ENCODE measurements around the gene MYPOP. TPM values are rescaled to one million over a fixed set of nuclear protein-coding genes. Genes with fewer than 3 reads are reported as not detected.
"Not testable (repeated sequence)": the region's sequence is repeated elsewhere in the genome, so short reads cannot be mapped to it uniquely, and the experiment has no call there.

MYPOP gene
- total RNA-seq, 4 donors from 2014 or later, result 3.6 to 9.0 (median 5.5) TPM

DNA sequence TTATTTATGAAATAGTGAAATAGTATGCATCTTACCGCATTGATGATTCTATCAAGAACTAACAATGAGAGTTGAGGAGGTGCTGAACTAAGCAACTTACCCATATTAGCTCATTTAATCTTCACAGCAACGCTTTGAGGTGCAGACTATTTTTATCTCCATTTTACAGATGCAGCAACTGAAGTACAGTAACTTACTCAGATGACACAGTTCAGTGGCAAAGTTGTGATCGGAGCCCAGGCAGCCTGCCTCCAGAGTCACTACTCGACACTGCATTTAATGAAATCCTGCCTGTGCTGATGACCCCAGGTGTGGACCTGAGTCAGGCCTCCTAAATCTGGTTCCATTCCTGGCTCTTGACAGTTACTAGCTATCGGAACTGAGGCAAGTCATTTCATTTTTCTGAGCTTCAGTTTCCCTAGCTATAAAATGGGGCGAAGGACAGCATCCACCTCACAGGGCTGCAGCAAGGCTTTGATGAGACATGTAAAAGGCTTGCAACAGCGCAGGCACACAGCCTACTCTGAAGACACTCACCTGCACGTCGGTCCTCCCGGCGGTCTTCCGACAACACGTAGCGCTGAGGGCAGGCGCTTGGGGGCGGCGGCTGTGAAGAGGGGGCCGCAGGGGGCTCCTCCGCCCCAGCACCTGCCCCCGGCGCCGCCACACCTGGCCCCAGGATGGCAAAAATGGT is 1.5 kb downstream of the MYPOP start:
- Histone ChIP-seq H3K9me3 (no peaks in the 10 kb centered on the region), H3K4me1 (peaks cover 0 to 27% (median 11%) of the 10 kb centered on the region in 4 donors), H3K27ac (peak overlapping the region in 2 of 4 donors; percentile 81 to 88), H3K27me3 (no peaks in the 10 kb centered on the region), H3K36me3 (peaks cover 0 to 39% (median 0%) of the 10 kb centered on the region in 3 donors), H3K4me3 (peak overlapping the region; percentile 62 to 77 (median 71))
- DNase-seq (ENCODE audit: low spot score in 2 of 2), result no peak
- WGBS, 2 donors, result 69 to 87% methylated on average over 9 to 21 of the region's 22 CpGs
- TF ChIP-seq, protein P1, sequence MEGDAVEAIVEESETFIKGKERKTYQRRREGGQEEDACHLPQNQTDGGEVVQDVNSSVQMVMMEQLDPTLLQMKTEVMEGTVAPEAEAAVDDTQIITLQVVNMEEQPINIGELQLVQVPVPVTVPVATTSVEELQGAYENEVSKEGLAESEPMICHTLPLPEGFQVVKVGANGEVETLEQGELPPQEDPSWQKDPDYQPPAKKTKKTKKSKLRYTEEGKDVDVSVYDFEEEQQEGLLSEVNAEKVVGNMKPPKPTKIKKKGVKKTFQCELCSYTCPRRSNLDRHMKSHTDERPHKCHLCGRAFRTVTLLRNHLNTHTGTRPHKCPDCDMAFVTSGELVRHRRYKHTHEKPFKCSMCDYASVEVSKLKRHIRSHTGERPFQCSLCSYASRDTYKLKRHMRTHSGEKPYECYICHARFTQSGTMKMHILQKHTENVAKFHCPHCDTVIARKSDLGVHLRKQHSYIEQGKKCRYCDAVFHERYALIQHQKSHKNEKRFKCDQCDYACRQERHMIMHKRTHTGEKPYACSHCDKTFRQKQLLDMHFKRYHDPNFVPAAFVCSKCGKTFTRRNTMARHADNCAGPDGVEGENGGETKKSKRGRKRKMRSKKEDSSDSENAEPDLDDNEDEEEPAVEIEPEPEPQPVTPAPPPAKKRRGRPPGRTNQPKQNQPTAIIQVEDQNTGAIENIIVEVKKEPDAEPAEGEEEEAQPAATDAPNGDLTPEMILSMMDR (IDR thresholded peaks at IDR 0.05), result no peak
- TF ChIP-seq POLR2A (IDR thresholded peaks at IDR 0.05) (no peak), EP300 (IDR thresholded peaks at IDR 0.05) (no peak)

DNA sequence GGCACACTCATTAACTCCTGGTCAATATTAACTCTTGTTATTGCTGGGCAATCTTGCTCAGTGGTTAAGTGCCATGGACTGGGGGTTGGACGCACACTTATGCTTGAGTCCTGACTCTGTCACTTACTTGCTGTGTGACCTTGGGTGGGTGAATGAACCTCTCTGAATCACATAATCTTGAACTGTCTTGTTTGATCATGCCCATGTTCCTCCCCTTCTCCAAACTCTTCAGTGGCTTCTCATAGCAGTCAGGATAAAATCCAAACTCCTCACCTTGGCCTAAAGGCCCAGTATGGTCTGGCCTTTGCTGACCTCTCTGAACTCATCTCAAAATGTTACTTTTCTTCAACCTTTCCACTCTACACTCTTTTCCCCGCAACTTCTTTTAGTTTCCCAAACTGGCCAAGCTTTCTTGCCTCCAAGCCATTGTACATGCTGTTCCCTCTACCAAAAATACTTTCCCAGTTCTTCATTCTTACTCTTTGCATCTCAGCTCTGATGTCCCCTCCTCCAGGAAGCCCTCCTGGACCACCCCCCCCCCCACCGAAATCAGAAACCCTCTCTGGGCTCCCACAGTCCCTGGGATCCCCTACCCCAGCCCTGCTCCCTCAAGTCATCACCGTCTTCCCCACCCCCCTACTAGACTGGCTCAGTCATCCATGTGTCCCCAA is 2.4 kb downstream of the MYPOP start:
- H3K27me3 ChIP-seq, result no peaks in the 10 kb centered on the region
- peaks cover 0 to 48% (median 0%) of the 10 kb centered on the region in 3 donors for H3K36me3 ChIP-seq
- DNase-seq (ENCODE audit: low spot score in 2 of 2), result no peak
- H3K4me3 ChIP-seq, result no peak overlapping the region
- no peak for TF ChIP-seq EP300 (IDR thresholded peaks at IDR 0.05)
- TF ChIP-seq, protein P1 (IDR thresholded peaks at IDR 0.05), result no peak
- TF ChIP-seq POLR2A (IDR thresholded peaks at IDR 0.05), result no peak
- peaks cover 0 to 27% (median 11%) of the 10 kb centered on the region in 4 donors for H3K4me1 ChIP-seq
- 94 to 95% methylated on average over 4 of the region's 4 CpGs for WGBS, 2 donors
- H3K9me3 ChIP-seq, result no peaks in the 10 kb centered on the region
- no peak overlapping the region for H3K27ac ChIP-seq

DNA sequence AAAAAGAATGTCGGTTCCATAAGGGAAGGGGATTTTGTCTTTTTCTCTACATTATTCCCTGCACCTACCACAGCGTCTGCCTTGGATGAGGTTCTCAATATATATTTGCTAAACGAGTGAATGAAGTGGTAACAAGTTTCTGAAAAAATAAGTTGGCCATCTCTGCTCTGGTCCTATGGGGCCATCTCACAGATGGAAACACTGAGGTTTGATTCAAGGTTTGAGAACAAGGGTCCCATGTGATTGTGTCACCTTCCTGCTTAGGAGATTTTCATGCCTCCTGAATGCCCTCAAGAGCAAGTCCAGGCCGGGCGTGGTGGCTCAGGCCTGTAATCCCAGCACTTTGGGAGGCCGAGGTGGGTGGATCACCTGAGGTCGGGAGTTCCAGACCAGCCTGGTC is 3.2 kb downstream of the MYPOP start:
- H3K4me1 ChIP-seq, result peaks cover 0 to 27% (median 11%) of the 10 kb centered on the region in 4 donors
- DNase-seq (ENCODE audit: low spot score in 2 of 2), result no peak
- H3K27ac ChIP-seq, result no peak overlapping the region
- H3K4me3 ChIP-seq, result no peak overlapping the region
- H3K27me3 ChIP-seq, result no peaks in the 10 kb centered on the region
- no peak for TF ChIP-seq EP300 (IDR thresholded peaks at IDR 0.05)
- peaks cover 0 to 53% (median 0%) of the 10 kb centered on the region in 3 donors for H3K36me3 ChIP-seq
- WGBS, 2 donors, result 94% methylated on average over 7 of the region's 7 CpGs
- H3K9me3 ChIP-seq, result no peaks in the 10 kb centered on the region

DNA sequence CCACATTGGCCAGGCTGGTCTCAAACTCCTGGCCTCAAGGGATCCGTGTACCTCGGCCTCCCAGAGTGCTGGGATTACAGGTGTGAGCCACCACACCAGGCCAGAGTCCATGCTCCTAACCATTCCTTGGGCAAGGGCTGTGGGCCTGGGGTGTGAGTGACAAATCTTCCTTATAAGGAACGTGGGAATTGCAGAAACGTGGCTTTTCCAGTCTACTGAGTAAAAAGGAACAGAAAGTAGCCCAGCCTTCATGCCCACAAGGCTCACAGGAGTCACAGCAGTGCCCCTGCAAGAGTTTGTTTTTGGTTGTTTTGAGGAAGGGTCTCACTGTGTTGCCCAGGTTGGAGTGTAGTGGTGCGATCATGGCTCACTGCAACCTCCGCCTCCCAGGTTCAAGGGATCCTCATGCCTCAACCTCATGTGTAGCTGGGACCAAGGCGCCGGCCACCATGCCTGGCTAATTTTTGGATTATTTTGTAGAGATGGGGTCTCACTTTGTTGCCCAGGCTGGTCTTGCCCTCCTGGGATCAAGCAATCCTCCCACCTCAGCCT is 5.1 kb downstream of the MYPOP start:
- DNase-seq (ENCODE audit: low spot score in 2 of 2), result no peak
- H3K4me3 ChIP-seq, result no peak overlapping the region
- H3K4me1 ChIP-seq, result peaks cover 0 to 20% (median 11%) of the 10 kb centered on the region in 4 donors
- H3K27ac ChIP-seq, result no peak overlapping the region
- peaks cover 0 to 61% (median 0%) of the 10 kb centered on the region in 3 donors for H3K36me3 ChIP-seq
- H3K27me3 ChIP-seq, result no peaks in the 10 kb centered on the region
- WGBS, 2 donors, result 89 to 95% methylated on average over 8 of the region's 8 CpGs
- H3K9me3 ChIP-seq, result no peaks in the 10 kb centered on the region
- TF ChIP-seq POLR2A (IDR thresholded peaks at IDR 0.05), result no peak
- TF ChIP-seq EP300 (IDR thresholded peaks at IDR 0.05), result no peak
- TF ChIP-seq, protein P1 (IDR thresholded peaks at IDR 0.05), result no peak

DNA sequence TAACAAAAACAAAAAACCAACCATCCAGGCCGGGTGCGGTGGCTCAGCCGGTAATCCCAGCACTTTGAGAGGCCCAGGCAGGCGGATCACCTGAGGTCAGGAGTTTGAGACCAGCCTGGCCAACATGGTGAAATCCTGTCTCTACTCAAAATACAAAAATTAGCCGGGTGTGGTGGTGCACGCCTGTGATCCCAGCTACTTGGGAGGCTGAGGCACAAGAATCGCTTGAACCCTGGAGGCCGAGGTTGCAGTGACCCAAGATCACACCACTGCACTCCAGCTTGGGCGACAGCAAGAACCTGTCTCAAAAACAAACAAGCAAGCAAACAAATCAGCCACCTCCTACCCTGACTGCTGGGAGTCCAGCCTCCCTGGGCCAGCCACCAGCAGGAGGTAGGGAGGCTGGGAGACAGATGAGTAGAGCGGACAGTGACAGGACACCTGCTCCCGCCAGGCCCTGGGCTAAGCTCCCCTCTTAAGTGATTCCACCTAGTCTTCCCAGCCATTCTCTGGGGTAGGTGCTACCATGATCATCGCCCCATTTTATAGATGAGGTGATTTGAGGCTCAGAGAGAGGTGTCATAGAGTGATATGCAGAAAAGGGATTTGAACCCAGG is 6.3 kb downstream of the MYPOP start:
- H3K9me3 ChIP-seq; H3K27me3 ChIP-seq; DNase-seq (ENCODE audit: low spot score in 2 of 2); H3K4me3 ChIP-seq: not testable (repeated sequence)
- Histone ChIP-seq H3K4me1 (peaks cover 0 to 12% (median 8%) of the 10 kb centered on the region in 4 donors), H3K36me3 (peaks cover 0 to 72% (median 0%) of the 10 kb centered on the region in 3 donors), H3K27ac (peak overlapping the region in 1 of 4 donors; percentile 41)
- 93% methylated on average over 12 of the region's 12 CpGs for WGBS, 2 donors

Measured in tibial nerve (tissue), 4 donors.